Heart right ventricle (tissue), 16 donors: ENCODE results near the gene CTNNA1. TPM values are rescaled to one million over a fixed set of nuclear protein-coding genes. Genes with fewer than 3 reads are reported as not detected.
A peak's percentile ranks its signal among the peaks of the same experiment; 100 is the strongest.

Experiments
- ATAC-seq, 8 donors: fragments of 200-7000 bp; cut with Tn5 transposase; one replicate each; pipeline ENCODE4 v1.9.1; 2020; ENCODE audit warnings: mild to moderate bottlenecking in 8 of 8, moderate library complexity in 8 of 8, moderate number of reproducible peaks in 1 of 8
- DNase-seq, 2 donors: peaks; one replicate each; pipeline ENCODE4 v3.0.0-alpha.2; 2020
- H3K27ac ChIP-seq, 10 donors: fragments of 200-600 bp; sonication (generic) in 2 of 10; one replicate each; pipeline versions ENCODE4 v1.5.0 to v1.8.0; 2020 to 2022; ENCODE audit warnings: mild to moderate bottlenecking in 3 of 10
- H3K27me3 ChIP-seq, 7 donors: fragments of 200-600 bp; one replicate each; pipeline ENCODE4 v1.8.0; 2021 to 2022; ENCODE audit warnings: mild to moderate bottlenecking in 2 of 7
- H3K36me3 ChIP-seq, 9 donors: fragments of 200-600 bp; sonication (generic) in 1 of 9; one replicate each; pipeline versions ENCODE4 v1.5.0 to v1.8.0; 2020 to 2022; ENCODE audit warnings: mild to moderate bottlenecking in 2 of 9
- H3K4me1 ChIP-seq, 9 donors: fragments of 200-600 bp; sonication (generic) in 1 of 9; one replicate each; pipeline versions ENCODE4 v1.5.0 to v1.8.0; 2020 to 2022; ENCODE audit warnings: mild to moderate bottlenecking in 4 of 9
- H3K4me3 ChIP-seq, 10 donors: fragments of 200-600 bp; sonication (generic) in 2 of 10; one replicate each; pipeline versions ENCODE4 v1.5.0 to v1.8.0; 2020 to 2022; ENCODE audit warnings: mild to moderate bottlenecking in 7 of 10, moderate library complexity in 2 of 10
- H3K9me3 ChIP-seq, 11 donors: fragments of 200-600 bp in 10 of 11; sonication (generic) in 2 of 11; one replicate each; pipeline versions ENCODE4 v1.5.0 to v1.8.0; 2013 to 2022; ENCODE audit warnings: mild to moderate bottlenecking in 2 of 11, control low read depth in 1 of 11, moderate library complexity in 1 of 11
- CTCF ChIP-seq, 9 donors: fragments of 200-600 bp; sonication (generic) in 2 of 9; IDR thresholded peaks; one replicate each; pipeline versions ENCODE4 v1.5.0 to v1.8.0; 2021 to 2022; ENCODE audit warnings: antibody characterized with exemption in 9 of 9, mild to moderate bottlenecking in 5 of 9, moderate library complexity in 1 of 9
- WGBS, 2 donors: extraction: QIAGEN DNeasy Blood & Tissue Kit; methylation state at CpG; one replicate each; pipeline ENCODE4 v1.1.7; 2013; ENCODE audit warnings: inconsistent platforms in 1 of 2; 5-methylcytosine and 5-hydroxymethylcytosine counted together
- intact Hi-C, 10 donors: fragments of 100-400 bp; cut with DNase I; formaldehyde crosslinking; loops; one replicate each; pipeline versions ENCODE4 v1.11.1 to v1.14.2; 2022
- polyA plus RNA-seq, 2 donors: library from polyadenylated mRNA; stranded (reverse); fragments of 200-250 nt; gene quantifications; one replicate each; pipeline ENCODE4 v1.2.3, GENCODE V29; 2013
- total RNA-seq, 10 donors: library from RNA; stranded (reverse); fragmentation: NEBNext Ultra II Directional in 3 of 10; extraction: Animal tissue kit (Norgen Biotek cat#: 25700) in 3 of 10; gene quantifications; one replicate each; pipeline versions ENCODE4 v1.2.1 to v1.2.4, GENCODE V29; 2021 to 2023
- donor health status: Arrhythmogenic right ventricular cardiomyopathy.
- donor health status: ischemic (EF 13 %, LVEDD 7.1; RV severe dilation, severe dysfunction).
- donor health status: healthy with polysubstance abuse.
- donor health status: DM: no; HTN: yes; CAD: no.
- donor health status: DM: no; HTN: no; CAD: no.
- donor health status: ischemic (EF 25% LVEDD 6.9; RV normal size, moderate dysfunction).
- donor health status: ischemic (EF 25% LVEDD 5.7; RV mildly dilated, moderate dysfunction).
- donor health status: healthy.
- donor health status: DM: yes; HTN: yes; CAD: no.
- donor health status: Ischemic cardiomyopathy.
- donor health status: ischemic (EF 35%, LVEDD 5.7; RV mildly dilated, moderate dysfunction).
- donor health status: nonischemic (EF 11% LVEDD 7.7; RV severe dilation, severe dysfunction).
- donor health status: DM: yes; HTN: yes; CAD: no.
- donor health status: PGD.
- donor health status: ischemic (EF 29% LVEDD 5.4; RV normal size, mild dysfunction).
- donor health status: nonischemic (EF 23%, LVEDD 6.1; RV moderate dilation, normal function).

CTNNA1 gene
- total and polyA plus RNA-seq, 12 donors = 128 to 416 (median 379) TPM

GRCh38 chr5:138875946-138876345 is 122.7 kb downstream of the CTNNA1 start:
- WGBS, 2 donors = 92 to 97% methylated on average over 3 of the region's 3 CpGs

GRCh38 chr5:138876811-138877210 is 123.6 kb downstream of the CTNNA1 start:
- 86 to 89% methylated on average over 4 of the region's 4 CpGs for WGBS, 2 donors

More at GRCh38 chr5:138875946-138876345, 122.7 kb downstream of the CTNNA1 start:
- ATAC-seq (no peak), DNase-seq (no peak)
- TF ChIP-seq CTCF (IDR thresholded peaks at IDR 0.05) = no peak
- H3K4me3 ChIP-seq = no peak overlapping the region
- intact Hi-C loops = no loop called here
- no peaks in the 10 kb centered on the region for H3K27me3 ChIP-seq
- H3K9me3 ChIP-seq = peaks cover 0 to 5% (median 0%) of the 10 kb centered on the region in 11 donors
- H3K27ac ChIP-seq = no peak overlapping the region
- peaks cover 4 to 76% (median 48%) of the 10 kb centered on the region in 9 donors for H3K4me1 ChIP-seq
- peaks cover 0 to 1% (median 0%) of the 10 kb centered on the region in 9 donors for H3K36me3 ChIP-seq

GRCh38 chr5:138878437-138879235 is 125.4 kb downstream of the CTNNA1 start:
- ATAC-seq (peak in 1 of 8 donors; percentile 52), DNase-seq (no peak)
- Histone ChIP-seq H3K36me3 (peaks cover 0 to 10% (median 0%) of the 10 kb centered on the region in 9 donors), H3K27ac (peak overlapping the region in 1 of 10 donors; percentile 18), H3K27me3 (no peaks in the 10 kb centered on the region), H3K4me1 (peaks cover 4 to 64% (median 38%) of the 10 kb centered on the region in 9 donors), H3K4me3 (no peak overlapping the region), H3K9me3 (peaks cover 0 to 5% (median 0%) of the 10 kb centered on the region in 11 donors)
- TF ChIP-seq CTCF (IDR thresholded peaks at IDR 0.05) = no peak
- WGBS, 2 donors = 48 to 62% methylated on average over 7 of the region's 7 CpGs
- intact Hi-C loops = no loop called here

More at GRCh38 chr5:138876811-138877210, 123.6 kb downstream of the CTNNA1 start:
- ATAC-seq = no peak
- Histone ChIP-seq H3K27me3 (no peaks in the 10 kb centered on the region), H3K36me3 (peaks cover 0 to 10% (median 0%) of the 10 kb centered on the region in 9 donors), H3K4me1 (peaks cover 4 to 74% (median 48%) of the 10 kb centered on the region in 9 donors), H3K9me3 (peaks cover 0 to 5% (median 0%) of the 10 kb centered on the region in 11 donors), H3K4me3 (no peak overlapping the region), H3K27ac (no peak overlapping the region)
- intact Hi-C loops = no loop called here
- no peak for DNase-seq
- TF ChIP-seq CTCF (IDR thresholded peaks at IDR 0.05) = no peak

DNA sequence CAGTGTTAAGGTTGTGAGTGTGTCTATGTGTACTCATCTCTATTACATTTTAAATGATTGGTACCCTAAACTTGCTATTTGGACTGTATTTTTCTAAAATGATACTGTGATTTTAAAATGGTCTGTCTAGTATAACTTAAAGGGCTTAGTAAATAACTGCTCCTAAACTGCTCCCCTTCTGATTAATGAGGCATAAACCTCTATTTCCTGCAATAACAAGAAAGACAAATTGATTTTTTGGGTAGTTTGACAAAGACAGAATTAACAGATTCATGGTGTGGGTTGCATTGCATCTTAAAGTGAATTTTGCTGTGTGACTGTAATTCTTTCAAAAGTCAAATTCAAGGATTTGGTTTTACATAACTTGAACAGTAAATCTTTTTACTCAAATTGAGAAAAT is 130.0 kb downstream of the CTNNA1 start:
- ATAC-seq (no peak), DNase-seq (no peak)
- Histone ChIP-seq H3K27ac (no peak overlapping the region), H3K4me3 (no peak overlapping the region), H3K27me3 (no peaks in the 10 kb centered on the region), H3K36me3 (peaks cover 0 to 37% (median 13%) of the 10 kb centered on the region in 9 donors), H3K4me1 (peaks cover 0 to 51% (median 25%) of the 10 kb centered on the region in 9 donors), H3K9me3 (no peaks in the 10 kb centered on the region)
- no peak for TF ChIP-seq CTCF (IDR thresholded peaks at IDR 0.05)
- intact Hi-C loops = no loop called here
